GM20000 (cell line): ENCODE data around the gene TMIGD3.

Experiments
- DNase-seq: peaks from one replicate; pipeline ENCODE4 v3.0.0; 2012; ENCODE audit warnings: low spot score
- CTCF ChIP-seq: IDR thresholded peaks from 2 replicates; pipeline ENCODE4 v1.5.1; 2012; ENCODE audit warnings: mild to moderate bottlenecking, control low read depth; ENCODE audit errors: extremely low read depth, missing control alignments

Gene TMIGD3

GRCh38 chr1:111496398-111496797 lies 7.0 kb downstream of the TMIGD3 start:
- no peak for TF ChIP-seq CTCF

GRCh38 chr1:111491070-111491469 lies 12.4 kb downstream of the TMIGD3 start:
- TF ChIP-seq CTCF: no peak
- no peak for DNase-seq

More at GRCh38 chr1:111496398-111496797, 7.0 kb downstream of the TMIGD3 start:
- no peak for DNase-seq

- TF ChIP-seq CTCF: no peak
- DNase-seq: no peak
Measured at GRCh38 chr1:111490220-111490619, 13.2 kb downstream of the TMIGD3 start.

GRCh38 chr1:111489604-111490003 lies 13.8 kb downstream of the TMIGD3 start:
- no peak for DNase-seq

GRCh38 chr1:111488669-111489068 lies 14.8 kb downstream of the TMIGD3 start:
- no peak for DNase-seq
- TF ChIP-seq CTCF: no peak

More at GRCh38 chr1:111489604-111490003, 13.8 kb downstream of the TMIGD3 start:
- no peak for TF ChIP-seq CTCF

GRCh38 chr1:111487133-111487532 lies 16.3 kb downstream of the TMIGD3 start:
- TF ChIP-seq CTCF: no peak
- no peak for DNase-seq

GRCh38 chr1:111486431-111486830 lies 17.0 kb downstream of the TMIGD3 start:
- TF ChIP-seq CTCF: no peak
- DNase-seq: no peak
